Stimulated activated CD8-positive, alpha-beta memory T cell treated with anti-CD3 and anti-CD28 coated beads, Interleukin-7, amount 100 ng/mL, for 24 hours (primary cell): Measurements from ENCODE around the gene IL1RAP.
A peak's percentile ranks its signal among the peaks of the same experiment; 100 is the strongest.
"Not testable (repeated sequence)": the region's sequence is repeated elsewhere in the genome, so short reads cannot be mapped to it uniquely, and the experiment has no call there.

Source experiments
- DNase-seq: peaks from one replicate; pipeline ENCODE4 v3.0.0-alpha.2; 2020; ENCODE audit warnings: low read depth

The IL1RAP gene, protein sequence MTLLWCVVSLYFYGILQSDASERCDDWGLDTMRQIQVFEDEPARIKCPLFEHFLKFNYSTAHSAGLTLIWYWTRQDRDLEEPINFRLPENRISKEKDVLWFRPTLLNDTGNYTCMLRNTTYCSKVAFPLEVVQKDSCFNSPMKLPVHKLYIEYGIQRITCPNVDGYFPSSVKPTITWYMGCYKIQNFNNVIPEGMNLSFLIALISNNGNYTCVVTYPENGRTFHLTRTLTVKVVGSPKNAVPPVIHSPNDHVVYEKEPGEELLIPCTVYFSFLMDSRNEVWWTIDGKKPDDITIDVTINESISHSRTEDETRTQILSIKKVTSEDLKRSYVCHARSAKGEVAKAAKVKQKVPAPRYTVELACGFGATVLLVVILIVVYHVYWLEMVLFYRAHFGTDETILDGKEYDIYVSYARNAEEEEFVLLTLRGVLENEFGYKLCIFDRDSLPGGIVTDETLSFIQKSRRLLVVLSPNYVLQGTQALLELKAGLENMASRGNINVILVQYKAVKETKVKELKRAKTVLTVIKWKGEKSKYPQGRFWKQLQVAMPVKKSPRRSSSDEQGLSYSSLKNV

DNA sequence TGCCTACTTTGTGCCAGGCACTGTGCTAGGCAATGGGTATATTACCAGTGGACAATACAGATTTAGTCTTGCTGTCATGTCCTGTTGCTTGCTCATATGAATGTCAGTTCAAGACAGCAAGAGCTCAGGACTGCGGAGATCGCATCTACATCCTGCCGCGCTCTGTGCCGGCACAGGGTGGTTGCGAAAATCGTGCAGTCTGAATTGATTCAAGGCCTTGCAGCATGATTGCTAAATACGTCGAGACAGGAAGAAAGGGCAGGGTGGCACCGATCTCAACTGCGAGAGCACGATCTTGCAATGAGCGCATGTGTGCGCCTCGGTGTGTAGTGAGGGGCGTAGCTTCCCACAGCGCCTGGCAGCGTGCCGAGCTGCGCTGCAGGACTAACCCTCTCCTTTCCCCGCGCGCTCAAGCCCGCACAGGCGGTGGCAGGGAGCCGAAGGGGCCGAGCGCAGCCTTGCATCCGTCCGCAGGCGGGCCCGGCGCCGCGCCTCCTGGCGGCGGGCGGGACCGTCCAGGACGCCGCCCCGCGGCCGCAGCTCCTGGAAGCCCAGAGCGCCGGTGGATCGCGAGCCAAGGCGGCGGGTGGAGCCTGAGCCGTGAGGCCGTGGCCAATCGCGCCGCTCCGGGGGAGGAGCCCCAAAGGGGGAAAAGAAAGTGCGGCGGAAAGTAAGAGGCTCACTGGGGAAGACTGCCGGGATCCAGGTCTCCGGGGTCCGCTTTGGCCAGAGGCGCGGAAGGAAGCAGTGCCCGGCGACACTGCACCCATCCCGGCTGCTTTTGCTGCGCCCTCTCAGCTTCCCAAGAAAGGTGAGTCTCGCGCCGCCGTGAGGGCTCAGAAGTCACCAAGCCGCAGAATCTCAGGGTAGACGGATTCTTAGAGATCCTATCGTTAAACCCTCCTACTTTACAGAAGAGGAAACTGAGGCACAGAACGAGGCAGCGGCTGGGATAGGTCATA, at the start of gene IL1RAP:
IL1RAP (plus strand) TSS at position 677 of the 962 bp plus-strand sequence. CDS start 50,205 bp downstream, outside the sequence.
- DNase-seq, result peak; percentile 56

DNA sequence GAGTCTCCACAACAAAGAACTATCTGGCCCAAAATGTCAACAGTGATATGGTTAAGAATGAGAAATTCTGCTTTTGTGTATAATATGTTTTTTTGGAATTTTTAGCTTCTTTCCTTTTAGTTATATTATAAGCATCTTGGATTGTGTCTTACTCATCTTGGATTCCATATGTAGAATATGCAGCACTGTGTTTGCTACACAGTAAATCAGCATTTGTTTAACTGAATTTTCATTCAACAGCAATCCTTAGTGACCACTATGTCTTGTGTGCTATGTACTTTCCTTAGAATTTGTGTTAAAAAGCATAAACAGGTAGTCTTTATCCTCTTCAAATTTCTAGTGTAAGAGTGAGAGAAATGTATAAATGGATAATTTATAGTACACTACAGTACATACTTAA, 46.0 kb upstream of the IL1RAP start:
- DNase-seq, result no peak

GRCh38 chr3:190473261-190473660, 40.6 kb upstream of the IL1RAP start:
- DNase-seq, result not testable (repeated sequence)

- no peak for DNase-seq
These were observed 32.1 kb upstream of the IL1RAP start for GRCh38 chr3:190481779-190482178.

DNA sequence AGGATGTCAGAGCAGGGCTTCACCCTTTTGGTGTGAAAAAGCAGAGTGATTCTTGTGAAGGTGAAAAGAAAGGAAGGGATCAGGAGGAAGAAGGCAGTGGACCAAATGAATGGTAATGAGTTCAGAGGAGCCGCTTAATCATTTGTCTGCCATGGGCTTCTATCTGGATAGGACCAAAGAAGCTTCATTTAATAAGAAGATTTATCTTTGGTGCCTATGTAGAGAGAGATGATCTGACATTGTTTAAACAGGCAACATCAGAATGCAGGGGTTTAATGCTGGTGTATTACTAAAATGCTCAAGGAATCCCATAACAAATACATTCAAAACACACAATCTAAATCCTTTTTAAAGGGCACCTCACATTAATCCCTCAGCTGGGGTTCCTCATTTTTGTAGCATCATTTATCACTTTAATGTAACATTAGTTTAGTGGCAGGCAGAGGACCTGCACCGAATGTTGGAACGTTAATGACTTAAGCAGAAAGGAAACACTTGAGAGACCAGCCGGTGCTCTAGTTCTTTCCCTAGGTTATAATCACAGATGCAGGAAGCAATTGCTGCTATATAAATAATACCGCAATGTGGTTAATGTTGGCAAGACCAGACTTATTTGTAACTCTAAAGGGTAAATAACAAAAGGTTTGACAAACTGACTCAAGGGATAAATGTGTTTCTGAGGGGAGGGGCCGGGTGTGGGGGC, 27.9 kb upstream of the IL1RAP start:
- DNase-seq, result no peak

DNA sequence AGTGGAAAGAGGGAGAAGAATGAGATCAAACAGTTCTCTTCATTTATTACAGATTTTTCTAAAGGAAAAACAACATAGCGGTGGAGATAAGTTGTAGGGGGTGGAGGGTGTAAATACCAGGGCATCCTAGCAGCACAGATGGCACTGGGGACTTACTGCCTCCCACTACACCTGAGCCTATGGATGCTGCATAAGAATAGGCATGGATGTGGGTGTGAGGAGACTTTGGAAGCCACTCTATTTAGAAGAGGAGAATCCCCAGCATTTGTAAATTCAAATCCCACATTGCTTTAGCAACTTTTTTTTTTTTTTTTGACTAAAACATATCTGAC, 27.4 kb upstream of the IL1RAP start:
- no peak for DNase-seq

- no peak for DNase-seq
These were observed 26.8 kb upstream of the IL1RAP start for GRCh38 chr3:190486908-190487607.

GRCh38 chr3:190491533-190492054, 22.3 kb upstream of the IL1RAP start:
- DNase-seq, result no peak

DNA sequence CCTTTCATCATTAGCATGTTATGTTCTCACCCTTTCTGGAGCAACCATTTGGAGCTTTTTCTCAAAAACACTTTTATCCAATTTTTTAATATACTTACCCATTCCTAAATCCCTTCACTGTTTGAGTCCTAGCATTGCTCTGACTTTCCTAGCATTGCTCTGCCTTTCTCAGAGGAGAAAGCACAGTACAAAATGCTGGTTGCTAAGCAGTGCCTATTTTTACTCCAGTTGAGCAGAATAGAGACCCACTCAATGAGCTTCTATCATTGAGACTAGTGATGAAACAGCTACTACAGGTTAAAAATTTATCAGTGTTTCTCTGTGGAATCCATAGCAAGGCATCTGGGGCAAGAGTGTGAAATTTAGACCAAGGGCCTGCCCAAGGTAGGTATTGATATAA, 21.8 kb upstream of the IL1RAP start:
- no peak for DNase-seq

- no peak for DNase-seq
These were observed 20.9 kb upstream of the IL1RAP start for GRCh38 chr3:190492966-190493365.

DNA sequence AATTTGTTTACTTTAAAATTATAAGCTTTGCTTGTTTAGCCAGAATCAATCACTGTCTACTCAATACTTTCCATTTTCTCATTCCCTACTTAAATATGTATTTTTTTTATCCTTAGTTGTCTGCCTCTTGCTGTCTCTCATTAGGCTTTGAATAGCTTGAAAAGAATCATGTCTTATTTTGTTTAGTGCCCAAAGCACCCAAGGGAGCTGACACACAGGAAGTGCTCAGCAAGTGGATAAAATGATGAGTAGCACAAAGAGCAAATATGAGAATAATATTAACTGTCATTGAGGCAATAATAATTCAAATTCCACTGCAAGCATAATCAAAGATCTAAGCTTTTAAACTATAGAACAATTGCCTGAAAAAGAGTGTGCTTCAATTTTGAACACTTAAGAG, 19.0 kb upstream of the IL1RAP start:
- DNase-seq, result no peak

DNA sequence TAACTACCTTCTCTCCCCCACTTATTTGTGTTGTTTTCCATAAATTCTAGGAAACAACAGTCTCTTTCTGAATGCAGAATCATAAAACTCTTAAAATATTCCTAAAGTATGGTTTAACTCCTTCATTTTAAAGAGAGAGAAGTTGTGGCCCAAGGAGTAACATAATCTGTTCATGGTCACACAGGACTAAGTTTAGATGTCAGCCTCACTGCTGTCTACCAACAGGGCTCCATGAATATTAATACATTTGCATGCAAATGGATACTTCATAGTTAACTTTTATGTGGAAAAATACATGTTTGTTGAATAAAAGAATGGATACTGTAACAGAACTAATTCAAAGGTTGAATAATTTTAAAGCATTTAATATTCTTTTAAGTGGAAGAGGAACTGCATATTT, 18.5 kb upstream of the IL1RAP start:
- no peak for DNase-seq

DNA sequence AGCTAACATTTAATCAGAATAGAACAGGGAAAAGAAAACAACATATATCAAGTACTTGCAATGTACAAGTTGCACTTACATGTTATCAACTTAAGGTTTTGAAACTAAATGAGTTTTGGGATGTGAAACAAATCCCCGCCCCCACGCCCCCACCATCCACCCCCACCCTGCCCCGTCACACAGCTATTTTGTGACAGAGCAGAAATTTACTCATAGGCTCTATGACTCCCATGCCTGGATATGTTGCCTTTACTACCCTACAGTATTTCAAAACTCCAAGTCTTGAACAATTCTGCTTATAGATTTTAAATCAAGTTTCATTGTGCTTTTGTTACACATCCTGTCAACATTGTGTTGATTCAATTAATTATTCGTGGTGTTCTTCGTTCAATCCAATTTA, 18.1 kb upstream of the IL1RAP start:
- DNase-seq, result no peak

DNA sequence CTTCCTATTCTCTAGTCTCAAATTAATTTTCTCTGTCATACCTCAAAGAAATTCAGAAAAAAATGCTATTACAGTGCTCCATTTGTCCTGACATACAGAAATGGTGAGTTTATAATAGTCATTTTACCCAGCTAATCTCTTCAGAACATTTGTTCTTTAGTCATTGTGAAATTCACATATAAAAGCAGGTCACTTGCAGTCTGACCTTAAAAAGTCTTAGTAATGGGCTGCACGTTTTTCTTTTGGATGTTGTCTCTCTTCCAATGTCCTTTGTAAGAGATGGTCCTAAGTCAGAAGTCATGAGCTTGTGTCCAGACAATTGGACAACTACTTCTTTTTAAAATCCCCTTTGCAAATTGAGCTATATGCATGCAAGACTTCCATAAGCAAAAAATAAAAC, 17.0 kb upstream of the IL1RAP start:
- DNase-seq, result no peak

DNA sequence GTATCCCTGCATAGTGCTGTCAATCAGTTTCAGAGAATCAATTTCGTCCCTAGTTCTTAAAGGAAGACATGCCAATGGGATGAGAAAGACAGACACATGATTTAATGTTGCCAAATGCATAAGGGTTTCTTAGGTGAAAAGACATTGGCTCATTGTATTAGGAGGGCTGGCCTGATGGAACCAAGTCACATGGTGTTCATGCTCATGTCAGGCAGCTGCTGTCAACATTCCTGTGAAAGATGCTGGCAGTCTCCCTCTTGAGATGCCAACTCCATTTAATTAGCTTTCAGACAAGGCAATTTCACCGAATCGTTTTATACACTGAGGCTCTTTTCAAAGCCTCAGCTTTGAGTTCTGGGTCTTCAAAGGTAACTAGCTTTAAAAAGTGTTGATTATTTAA, 16.1 kb upstream of the IL1RAP start:
- no peak for DNase-seq

GRCh38 chr3:190498293-190498692, 15.6 kb upstream of the IL1RAP start:
- DNase-seq, result no peak

DNA sequence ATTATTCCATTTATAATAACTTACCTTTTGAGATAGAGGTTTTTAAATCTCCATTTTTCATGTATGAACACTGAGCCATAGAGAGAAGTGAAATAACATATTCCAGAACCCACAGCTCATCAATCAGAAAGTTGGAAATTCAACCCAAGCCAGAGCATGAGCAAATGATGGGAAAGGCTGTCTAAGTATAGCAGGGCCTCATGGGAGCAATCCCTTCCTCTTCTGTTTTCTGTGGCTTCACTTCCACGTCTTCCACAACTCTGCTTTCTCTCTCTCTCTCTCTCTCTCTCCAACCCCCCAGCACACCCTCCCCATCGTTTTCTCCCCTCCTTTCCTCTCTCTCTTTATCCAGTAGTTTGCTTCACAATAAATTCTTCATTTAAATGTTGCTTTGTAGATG, 14.8 kb upstream of the IL1RAP start:
- DNase-seq, result no peak

- DNase-seq, result no peak
These were observed 10.9 kb upstream of the IL1RAP start for GRCh38 chr3:190502946-190503345.

DNA sequence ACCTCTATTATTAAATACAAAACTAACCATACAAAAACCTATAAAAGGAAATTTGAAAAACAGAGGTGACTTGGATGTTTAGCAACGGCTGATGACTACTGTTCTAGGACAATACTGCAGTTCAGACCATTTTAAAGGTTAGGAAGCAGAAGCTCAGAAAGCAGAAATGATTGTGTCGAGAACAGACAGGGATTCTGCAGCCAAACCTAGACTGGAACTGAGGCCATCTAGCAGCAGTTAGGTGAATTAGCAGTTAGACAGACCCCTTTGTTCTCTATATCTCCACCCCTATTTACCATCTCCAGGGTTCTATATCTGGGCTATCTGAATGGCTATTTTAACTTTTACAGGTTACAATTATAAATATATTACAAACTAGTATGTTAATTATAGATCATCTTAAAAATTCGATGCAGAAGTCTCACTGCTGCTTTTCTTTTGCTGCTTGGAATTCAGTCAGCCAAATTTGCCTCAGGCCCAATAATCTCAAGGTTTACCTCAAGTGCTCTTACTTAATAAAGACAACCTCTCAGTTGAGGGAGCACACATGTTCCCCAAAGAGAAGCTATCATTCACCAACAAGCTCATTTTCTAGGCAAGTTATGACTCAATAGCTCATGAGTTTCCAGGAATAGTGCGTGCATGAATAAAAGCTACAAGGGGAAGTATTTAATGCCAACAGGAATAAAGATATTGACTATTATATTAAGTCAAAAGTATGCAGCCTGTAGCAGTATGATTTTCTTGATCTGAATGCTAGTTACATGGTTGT, 9.3 kb upstream of the IL1RAP start:
- no peak for DNase-seq

DNA sequence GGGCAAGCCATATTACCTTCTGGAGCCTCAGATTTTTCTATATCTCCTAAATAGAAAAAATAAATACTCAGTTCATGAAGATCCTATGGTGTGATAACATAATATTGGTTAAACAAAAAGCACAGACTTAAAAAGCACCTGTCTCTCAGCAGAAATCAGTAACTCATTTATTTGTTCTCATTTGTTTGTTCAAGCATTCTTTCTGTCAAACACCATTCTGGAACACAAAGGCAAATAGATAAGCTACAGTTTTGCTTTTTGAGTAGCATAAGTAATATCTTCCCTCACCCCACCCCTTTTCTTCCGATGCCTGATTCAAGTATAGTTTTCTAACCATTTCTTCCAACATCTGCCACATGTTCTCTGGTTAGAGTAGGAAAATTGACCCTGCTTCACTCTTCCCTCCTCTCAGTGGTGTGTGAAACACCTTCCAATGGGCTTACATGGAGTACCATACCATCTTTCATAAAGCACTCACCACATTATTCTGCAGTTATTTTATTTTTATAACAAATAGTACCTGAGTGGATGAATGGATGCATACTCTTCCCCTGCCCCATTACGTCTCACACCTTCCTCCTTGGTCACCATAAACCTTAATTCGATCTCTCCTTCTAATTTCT, 8.4 kb upstream of the IL1RAP start:
- DNase-seq, result no peak
